ENCODE measurements around the gene ABRACL.

Gene ABRACL

GRCh38 chr6:139054001-139054400, 25.5 kb downstream of the ABRACL start:
- no peak for DNase-seq (ENCODE audit: low read depth)

GRCh38 chr6:139055709-139056108, 27.2 kb downstream of the ABRACL start:
- no peak for DNase-seq (ENCODE audit: low read depth)

- no peak for DNase-seq (ENCODE audit: low read depth)
These were observed 29.5 kb downstream of the ABRACL start for GRCh38 chr6:139058029-139058428.

GRCh38 chr6:139060332-139060731, 31.8 kb downstream of the ABRACL start:
- no peak for DNase-seq (ENCODE audit: low read depth)

- DNase-seq (ENCODE audit: low read depth), result no peak
These were observed 34.5 kb downstream of the ABRACL start for GRCh38 chr6:139062932-139063646.

- DNase-seq (ENCODE audit: low read depth), result no peak
These were observed 36.6 kb downstream of the ABRACL start for GRCh38 chr6:139064981-139065665.

- no peak for DNase-seq (ENCODE audit: low read depth)
These were observed 37.5 kb downstream of the ABRACL start for GRCh38 chr6:139066080-139066479.

GRCh38 chr6:139068846-139069245, 40.3 kb downstream of the ABRACL start:
- DNase-seq (ENCODE audit: low read depth), result no peak

- DNase-seq (ENCODE audit: low read depth), result no peak
These were observed 44.6 kb downstream of the ABRACL start for GRCh38 chr6:139073118-139073517.

GRCh38 chr6:139079018-139079417, 50.5 kb downstream of the ABRACL start:
- no peak for DNase-seq (ENCODE audit: low read depth)

- DNase-seq (ENCODE audit: low read depth), result no peak
These were observed 51.8 kb downstream of the ABRACL start for GRCh38 chr6:139080255-139080920.

- DNase-seq (ENCODE audit: low read depth), result no peak
These were observed 52.9 kb downstream of the ABRACL start for GRCh38 chr6:139081471-139081870.

GRCh38 chr6:139082370-139082769, 53.8 kb downstream of the ABRACL start:
- DNase-seq (ENCODE audit: low read depth), result no peak

GRCh38 chr6:139091826-139092225, 63.3 kb downstream of the ABRACL start:
- no peak for DNase-seq (ENCODE audit: low read depth)

Measured in CMK (cell line).